Dermis microvascular lymphatic vessel endothelial cell (primary cell): ENCODE results near the gene C5AR1. TPM values are rescaled to one million over a fixed set of nuclear protein-coding genes. Genes with fewer than 3 reads are reported as not detected.
A peak's percentile ranks its signal among the peaks of the same experiment; 100 is the strongest.
"Not testable (repeated sequence)": the region's sequence is repeated elsewhere in the genome, so short reads cannot be mapped to it uniquely, and the experiment has no call there.

Experiments
- DNase-seq, 2 donors: peaks; one replicate each; pipeline versions ENCODE4 v3.0.0 to v3.0.0-alpha.2; 2010; ENCODE audit warnings: low read depth in 2 of 2
- total RNA-seq: library from RNA; depleted of rRNA; stranded (reverse); fragments of >200 nt; gene quantifications from 2 replicates; pipeline ENCODE4 v1.2.1, GENCODE V29; 2014

C5AR1 gene
- total RNA-seq, 1 donor from 2014 or later = not detected

DNA sequence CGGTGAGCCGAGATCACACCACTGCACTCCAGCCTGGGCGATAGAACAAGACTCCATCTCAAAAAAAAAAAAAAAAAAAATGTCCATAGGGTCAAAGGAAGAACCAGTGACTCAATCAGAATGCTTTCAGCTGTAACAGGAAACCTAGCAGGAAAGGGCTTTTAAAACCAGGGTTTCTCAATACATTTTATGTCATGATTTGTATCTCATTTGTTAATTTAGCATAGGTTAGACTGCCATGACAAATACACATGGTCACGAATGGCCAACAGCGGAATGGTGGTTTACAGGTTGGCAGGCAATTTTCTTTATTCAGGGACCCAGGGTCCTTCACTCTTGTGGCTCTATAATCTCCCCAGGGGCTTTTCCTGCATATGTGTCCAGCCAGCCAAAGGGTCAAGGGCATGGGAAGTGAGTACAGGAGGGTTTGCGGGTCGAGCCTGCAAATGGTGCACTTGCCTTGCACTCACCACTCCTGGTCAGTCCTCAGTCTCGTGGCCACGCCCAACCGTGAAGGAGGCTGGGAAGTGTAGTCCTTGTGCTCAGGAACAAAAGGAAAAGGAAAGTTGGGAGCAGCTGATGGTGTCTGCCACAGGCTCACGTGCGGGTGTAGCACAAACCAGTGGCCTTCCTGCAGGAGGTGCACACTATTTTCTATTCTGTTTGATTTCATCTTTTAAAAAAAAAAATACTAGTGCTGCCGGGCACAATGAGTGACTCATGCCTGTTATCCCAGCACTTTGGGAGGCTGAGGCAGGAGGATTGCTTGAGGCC lies 54.3 kb downstream of the C5AR1 start:
- DNase-seq = peak; percentile 63 to 77

GRCh38 chr19:47365455-47365854 lies 55.8 kb downstream of the C5AR1 start:
- DNase-seq = not testable (repeated sequence)

GRCh38 chr19:47370045-47370611 lies 60.5 kb downstream of the C5AR1 start:
- DNase-seq = no peak

DNA sequence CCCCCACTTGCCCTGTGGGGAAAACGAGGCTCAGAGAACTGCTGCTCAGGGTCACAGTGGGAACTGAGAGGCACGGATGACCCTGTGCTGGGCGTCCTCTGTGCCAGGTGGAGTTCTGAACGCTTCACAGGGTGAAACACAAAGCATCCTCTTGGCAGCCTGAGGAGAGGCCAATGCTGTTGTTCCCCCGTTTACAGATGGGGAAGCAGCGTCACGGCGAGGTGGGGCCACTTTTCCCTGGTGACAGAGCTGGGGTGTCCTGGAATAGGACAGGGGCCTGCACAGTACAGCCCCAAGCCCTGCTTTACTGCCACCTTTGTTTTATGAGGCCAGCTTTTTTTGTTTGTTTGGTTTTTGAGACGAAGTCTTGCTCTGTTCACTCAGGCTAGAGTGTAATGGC lies 61.6 kb downstream of the C5AR1 start:
- DNase-seq = no peak

Other genes starting within 250 kb of the C5AR1 start
- 7.8 and 8.6 TPM in 2 replicates for gene ZC3H4, start 196.1 kb upstream of the C5AR1 start, total RNA-seq
- gene SAE1, start 179.0 kb upstream of the C5AR1 start, total RNA-seq = 139 and 164 TPM in 2 replicates
- gene BBC3, start 78.7 kb upstream of the C5AR1 start, total RNA-seq = 15.0 and 17.3 TPM in 2 replicates
- 2.3 and 4.4 TPM in 2 replicates for gene CCDC9, start 53.3 kb upstream of the C5AR1 start, total RNA-seq
- gene INAFM1, start 35.0 kb upstream of the C5AR1 start, total RNA-seq = 0.51 and 0.89 TPM in 2 replicates
- gene C5AR2, start 22.3 kb downstream of the C5AR1 start, total RNA-seq = 0.13 TPM in 2 replicates
- 5.0 and 6.3 TPM in 2 replicates for gene DHX34, start 39.5 kb downstream of the C5AR1 start, total RNA-seq
- 0.13 and 0.26 TPM in 2 replicates for gene MEIS3, start 109.7 kb downstream of the C5AR1 start, total RNA-seq
- not detected in 2 replicates for gene SLC8A2, start 162.0 kb downstream of the C5AR1 start, total RNA-seq
- 4.0 and 5.3 TPM in 2 replicates for gene KPTN, start 174.4 kb downstream of the C5AR1 start, total RNA-seq
- 62.3 and 96.5 TPM in 2 replicates for gene NAPA, start 205.2 kb downstream of the C5AR1 start, total RNA-seq